Suprapubic skin (tissue), 3 donors: ENCODE data around the gene RBPJL.

Source experiments
- EP300 ChIP-seq: sonication (generic); formaldehyde crosslinking; IDR thresholded peaks from one replicate; pipeline ENCODE4 v1.6.1; 2017; ENCODE audit warnings: antibody characterized with exemption
- POLR2A ChIP-seq, 2 donors: fragments of 450-650 bp; IDR thresholded peaks; one replicate each; pipeline ENCODE4 v1.6.1; 2017; ENCODE audit warnings: antibody characterized with exemption in 2 of 2, mild to moderate bottlenecking in 2 of 2, moderate library complexity in 2 of 2
- TF ChIP-seq, protein P1 (sequence below), 2 donors: fragments of 200-600 bp in 1 of 2; fragments of 450-650 bp in 1 of 2; sonication (generic) in 1 of 2; IDR thresholded peaks; one replicate each; pipeline ENCODE4 v1.5.1; 2016 to 2019; ENCODE audit warnings: antibody characterized with exemption in 2 of 2, mild to moderate bottlenecking in 1 of 2, moderate library complexity in 1 of 2

DNA sequence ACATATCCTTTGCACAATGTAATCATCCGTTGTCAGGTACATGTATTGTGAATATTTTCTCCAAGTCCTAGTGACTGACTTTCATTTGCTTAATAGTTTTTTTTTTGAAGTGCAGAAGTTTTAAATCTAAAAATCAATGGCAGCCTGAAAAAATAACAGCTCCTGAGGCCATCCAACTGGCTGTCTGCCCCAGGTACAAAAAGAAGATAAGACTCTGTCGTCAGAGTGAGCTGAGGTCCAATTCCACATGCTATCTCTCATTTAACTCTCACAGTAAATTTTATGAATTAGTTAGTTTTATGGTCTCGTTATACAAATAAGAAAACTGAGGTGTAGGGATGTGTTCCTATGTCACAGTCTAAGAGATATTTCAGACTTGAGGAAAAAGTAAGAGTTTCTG, 31.3 kb upstream of the RBPJL start:
- TF ChIP-seq, protein P1, sequence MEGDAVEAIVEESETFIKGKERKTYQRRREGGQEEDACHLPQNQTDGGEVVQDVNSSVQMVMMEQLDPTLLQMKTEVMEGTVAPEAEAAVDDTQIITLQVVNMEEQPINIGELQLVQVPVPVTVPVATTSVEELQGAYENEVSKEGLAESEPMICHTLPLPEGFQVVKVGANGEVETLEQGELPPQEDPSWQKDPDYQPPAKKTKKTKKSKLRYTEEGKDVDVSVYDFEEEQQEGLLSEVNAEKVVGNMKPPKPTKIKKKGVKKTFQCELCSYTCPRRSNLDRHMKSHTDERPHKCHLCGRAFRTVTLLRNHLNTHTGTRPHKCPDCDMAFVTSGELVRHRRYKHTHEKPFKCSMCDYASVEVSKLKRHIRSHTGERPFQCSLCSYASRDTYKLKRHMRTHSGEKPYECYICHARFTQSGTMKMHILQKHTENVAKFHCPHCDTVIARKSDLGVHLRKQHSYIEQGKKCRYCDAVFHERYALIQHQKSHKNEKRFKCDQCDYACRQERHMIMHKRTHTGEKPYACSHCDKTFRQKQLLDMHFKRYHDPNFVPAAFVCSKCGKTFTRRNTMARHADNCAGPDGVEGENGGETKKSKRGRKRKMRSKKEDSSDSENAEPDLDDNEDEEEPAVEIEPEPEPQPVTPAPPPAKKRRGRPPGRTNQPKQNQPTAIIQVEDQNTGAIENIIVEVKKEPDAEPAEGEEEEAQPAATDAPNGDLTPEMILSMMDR (IDR thresholded peaks at IDR 0.05), result no peak
- TF ChIP-seq POLR2A (IDR thresholded peaks at IDR 0.05) (no peak), EP300 (no peak)
